Adrenal gland (tissue), 12 donors: ENCODE results near the gene TCERG1. TPM values are rescaled to one million over a fixed set of nuclear protein-coding genes. Genes with fewer than 3 reads are reported as not detected.

ENCODE experiments used
- DNase-seq, 7 donors: peaks; one replicate each; pipeline ENCODE4 v3.0.0-alpha.2; 2019 to 2020
- H3K27ac ChIP-seq, 5 donors: fragments of 200-600 bp; sonication (generic) in 4 of 5; 1 replicate in 3 of 5; 2 replicates in 2 of 5; pipeline versions ENCODE4 v1.5.1 to v1.8.0; 2016 to 2020; ENCODE audit warnings: mild to moderate bottlenecking in 1 of 5
- H3K27me3 ChIP-seq: fragments of 200-600 bp; 2 replicates; pipeline ENCODE4 v1.8.0; 2021
- H3K36me3 ChIP-seq, 2 donors: fragments of 200-600 bp; replicated peaks in 1 of 2; 1 replicate in 1 of 2; 2 replicates in 1 of 2; pipeline versions ENCODE4 v1.5.1 to v1.8.0; 2018 to 2022
- H3K4me1 ChIP-seq, 2 donors: fragments of 200-600 bp; replicated peaks in 1 of 2; 1 replicate in 1 of 2; 2 replicates in 1 of 2; pipeline versions ENCODE4 v1.5.1 to v1.8.0; 2018 to 2021
- H3K4me3 ChIP-seq, 4 donors: fragments of 200-600 bp; sonication (generic) in 3 of 4; one replicate each; pipeline ENCODE4 v1.5.1; 2016 to 2018
- H3K9me3 ChIP-seq, 3 donors: fragments of 200-600 bp; sonication (generic) in 1 of 3; replicated peaks in 1 of 3; 1 replicate in 2 of 3; 2 replicates in 1 of 3; pipeline versions ENCODE4 v1.5.1 to v1.8.0; 2016 to 2021
- CTCF ChIP-seq, 6 experiments: fragments of 450-650 bp in 4 of 6; fragments of 200-600 bp in 2 of 6; sonication (generic) in 1 of 6; IDR thresholded peaks; 1 replicate in 5 of 6; 2 replicates in 1 of 6; pipeline versions ENCODE4 v1.5.1 to v1.8.0; 2016 to 2021; ENCODE audit warnings: antibody characterized with exemption in 6 of 6, mild to moderate bottlenecking in 2 of 6, moderate library complexity in 1 of 6
- POLR2A ChIP-seq, 2 donors: fragments of 450-650 bp; IDR thresholded peaks; one replicate each; pipeline ENCODE4 v1.6.1; 2017; ENCODE audit warnings: antibody characterized with exemption in 2 of 2, mild to moderate bottlenecking in 2 of 2, moderate library complexity in 1 of 2
- WGBS, 4 donors: extraction: QIAGEN DNeasy Blood & Tissue Kit in 2 of 4; methylation state at CpG; one replicate each; pipeline versions ENCODE4 v1.1.5 to v1.1.7; 2013 to 2017; 5-methylcytosine and 5-hydroxymethylcytosine counted together
- intact Hi-C, 2 donors: fragments of 100-400 bp; cut with DNase I; formaldehyde crosslinking; loops; one replicate each; pipeline versions ENCODE4 v1.14.1 to v1.15.0; 2022 to 2023
- polyA plus RNA-seq, 3 donors: library from polyadenylated mRNA; stranded (reverse); fragments of 200-250 nt in 2 of 3; fragments of 350-450 nt in 1 of 3; fragmentation: Illumina TruSeq in 1 of 3; extraction: RNeasy Lipid Tissue Mini Kit (QIAGEN cat#74804) in 1 of 3; gene quantifications; one replicate each; pipeline ENCODE4 v1.2.3, GENCODE V29; 2013 to 2014
- total RNA-seq, 9 donors: library from RNA; depleted of rRNA in 4 of 9; stranded (reverse); fragments of >200 nt in 4 of 9; fragments of 120-200 nt in 1 of 9; fragmentation: NEBNext Ultra II Directional in 1 of 9; extraction: Animal tissue kit (Norgen Biotek cat#: 25700) in 1 of 9; gene quantifications; one replicate each; pipeline versions ENCODE4 v1.1.0 to v1.2.4, GENCODE V29; 2013 to 2023
- donor health status: healthy with polysubstance abuse.
- donor health status: Bipolar disorder and iron deficiency.
- donor health status: DM: yes; HTN: yes; CAD: no.
- donor health status: DM: no; HTN: no; CAD: no.
- donor health status: DM: no; HTN: no; CAD: no.
- donor health status: DM: yes; HTN: yes; CAD: no.

Gene TCERG1
- total and polyA plus RNA-seq, 12 donors: 12.1 to 80.4 (median 45.5) TPM

DNA sequence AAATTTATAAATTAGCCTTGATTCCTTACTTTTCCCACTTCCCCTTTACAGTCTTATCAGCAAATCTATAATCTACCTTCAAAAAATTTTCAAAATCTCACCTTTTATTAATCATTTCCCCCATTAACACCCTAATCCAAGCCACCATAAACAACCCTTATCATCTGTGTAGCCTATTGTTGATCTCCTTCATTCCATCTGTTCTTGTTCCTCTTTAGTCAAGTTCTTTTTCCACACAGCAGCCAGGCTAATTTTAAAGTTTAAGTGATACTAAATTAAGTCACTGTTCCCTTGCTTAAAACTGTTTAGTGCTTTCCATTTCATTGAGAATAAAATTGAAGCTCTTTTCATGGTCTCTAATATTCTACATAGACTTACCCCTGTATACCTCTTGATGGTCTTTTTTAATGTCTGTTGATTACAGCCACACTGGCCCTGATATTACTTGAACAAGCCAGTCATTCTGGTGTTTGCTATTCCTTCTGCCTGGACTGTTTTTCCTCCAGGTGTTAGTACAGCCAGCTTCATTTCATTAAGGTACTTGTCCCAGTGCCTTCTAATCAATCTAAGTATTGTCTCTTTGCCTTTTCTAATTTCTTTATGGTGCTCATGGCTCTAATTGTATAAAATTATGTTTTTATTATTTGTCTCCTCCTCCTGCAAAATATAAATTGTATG lies 37.7 kb downstream of the TCERG1 start:
- intact Hi-C loops: no loop called here
- DNase-seq: no peak
- H3K27me3 ChIP-seq: no peaks in the 10 kb centered on the region
- no peak overlapping the region for H3K4me3 ChIP-seq
- no peaks in the 10 kb centered on the region for H3K9me3 ChIP-seq
- TF ChIP-seq POLR2A (IDR thresholded peaks at IDR 0.05) (no peak), CTCF (IDR thresholded peaks at IDR 0.05) (no peak)
- peaks cover 0 to 13% of the 10 kb centered on the region in 2 donors for H3K36me3 ChIP-seq
- no peaks in the 10 kb centered on the region for H3K4me1 ChIP-seq
- H3K27ac ChIP-seq: no peak overlapping the region

DNA sequence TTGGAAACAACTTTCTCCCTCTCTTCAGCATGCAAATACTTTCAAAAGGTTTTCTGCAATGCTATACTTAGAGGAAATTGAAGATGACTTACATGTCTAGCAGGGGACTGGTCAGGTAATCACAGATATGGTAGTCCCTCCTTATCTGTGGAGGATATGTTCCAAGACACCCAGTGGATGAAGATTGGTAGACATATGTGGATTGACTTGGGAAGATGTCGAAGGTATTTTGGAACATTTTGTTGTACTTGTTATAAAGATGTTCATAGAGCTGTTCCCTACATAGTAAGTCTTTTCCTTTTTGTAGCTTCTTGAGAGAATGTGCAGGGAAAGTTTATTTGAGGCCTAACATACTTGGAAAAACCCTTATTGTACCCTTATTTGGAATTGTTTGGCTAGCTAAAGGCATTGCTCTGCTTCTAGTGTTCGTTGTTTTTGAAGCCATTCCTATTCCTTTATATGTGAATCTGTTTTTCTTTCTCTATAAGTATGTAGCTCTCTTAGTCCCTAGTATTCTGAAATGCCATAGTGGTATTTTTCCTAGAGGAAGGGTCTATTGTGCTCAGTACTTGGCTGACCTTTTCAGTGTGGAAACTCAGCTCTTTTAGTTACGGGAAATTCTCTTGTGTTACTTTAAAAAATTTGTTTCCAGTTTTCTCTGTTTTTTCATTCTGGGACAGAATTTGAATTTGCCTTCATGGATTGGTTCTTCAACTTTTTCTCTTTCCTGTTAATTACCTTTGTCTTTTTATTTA lies 43.1 kb downstream of the TCERG1 start:
- Histone ChIP-seq H3K4me1 (no peaks in the 10 kb centered on the region), H3K36me3 (peaks cover 0 to 12% of the 10 kb centered on the region in 2 donors), H3K4me3 (no peak overlapping the region), H3K27me3 (no peaks in the 10 kb centered on the region), H3K27ac (no peak overlapping the region), H3K9me3 (no peaks in the 10 kb centered on the region)
- intact Hi-C loops: no loop called here
- no peak for DNase-seq
- TF ChIP-seq CTCF (IDR thresholded peaks at IDR 0.05): no peak
- no peak for TF ChIP-seq POLR2A (IDR thresholded peaks at IDR 0.05)
- WGBS, 4 donors: 85 to 91% (median 87%) methylated on average over 3 of the region's 3 CpGs

- Histone ChIP-seq H3K4me3 (no peak overlapping the region), H3K9me3 (no peaks in the 10 kb centered on the region), H3K36me3 (peaks cover 0 to 8% of the 10 kb centered on the region in 2 donors), H3K27ac (no peak overlapping the region), H3K27me3 (no peaks in the 10 kb centered on the region), H3K4me1 (peaks cover 0 to 5% of the 10 kb centered on the region in 2 donors)
- DNase-seq: no peak
- TF ChIP-seq POLR2A (IDR thresholded peaks at IDR 0.05): no peak
- TF ChIP-seq CTCF (IDR thresholded peaks at IDR 0.05): no peak
- intact Hi-C loops: no loop called here
- 68 to 79% (median 74%) methylated on average over 2 of the region's 2 CpGs for WGBS, 4 donors
Observed at GRCh38 chr5:146494656-146495055, 47.5 kb downstream of the TCERG1 start.

- H3K9me3 ChIP-seq: no peaks in the 10 kb centered on the region
- intact Hi-C loops: no loop called here
- H3K36me3 ChIP-seq: peaks cover 0 to 10% of the 10 kb centered on the region in 2 donors
- no peaks in the 10 kb centered on the region for H3K27me3 ChIP-seq
- H3K4me3 ChIP-seq: no peak overlapping the region
- whole genome bisulfite sequencing, 4 donors: 95 to 98% (median 96%) methylated on average over 4 of the region's 4 CpGs
- TF ChIP-seq CTCF (IDR thresholded peaks at IDR 0.05) (no peak), POLR2A (IDR thresholded peaks at IDR 0.05) (no peak)
- no peak overlapping the region for H3K27ac ChIP-seq
- H3K4me1 ChIP-seq: peaks cover 0 to 5% of the 10 kb centered on the region in 2 donors
- no peak for DNase-seq
Observed at GRCh38 chr5:146499680-146500079, 52.5 kb downstream of the TCERG1 start.
